Measurements from ENCODE around the gene ALDH4A1.

ALDH4A1 gene

DNA sequence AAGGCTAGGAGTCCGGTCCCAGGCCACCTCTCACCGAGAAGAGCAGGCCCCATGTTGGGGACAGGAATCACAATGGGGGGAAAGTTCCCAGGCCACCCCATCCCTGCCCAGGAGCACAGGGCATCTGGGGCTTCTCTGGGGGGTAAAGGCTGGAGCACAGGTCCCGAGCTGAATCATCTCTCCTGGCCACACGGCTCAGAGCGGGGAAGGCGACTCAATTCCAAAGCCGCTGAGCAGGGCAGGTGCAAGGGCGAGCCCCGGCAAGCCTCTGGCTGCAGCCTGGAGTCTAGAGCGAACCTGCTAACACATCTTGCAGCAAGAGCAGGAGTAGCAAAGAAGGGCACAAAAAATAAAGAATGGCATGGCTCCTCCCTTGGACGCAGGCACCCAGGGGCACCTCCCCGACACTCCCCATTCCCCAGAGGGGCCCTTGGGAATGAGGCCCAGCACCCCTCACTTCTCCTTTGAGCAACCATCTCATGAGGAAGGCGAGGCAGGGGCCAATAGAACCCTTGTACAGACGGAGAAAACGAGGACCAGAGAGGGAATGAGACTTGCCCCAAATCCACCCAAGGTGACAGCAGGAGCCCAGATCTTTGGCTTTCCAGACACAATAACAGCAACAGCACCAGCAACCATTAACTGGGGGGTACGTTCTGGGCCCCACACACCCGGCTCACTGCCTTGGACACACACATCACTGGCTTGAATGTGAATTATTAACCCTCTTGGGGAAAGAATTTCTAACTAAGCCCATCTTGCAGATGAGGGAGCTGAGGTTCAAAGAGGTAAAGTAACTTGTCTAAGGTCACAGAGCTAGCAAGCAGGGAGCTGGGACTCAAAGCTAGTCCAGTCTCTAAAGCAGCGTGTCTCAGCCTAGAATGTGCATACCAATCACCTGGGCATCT, 20.7 kb upstream of the ALDH4A1 start:
- no peak for DNase-seq (ENCODE audit: low read depth)

DNA sequence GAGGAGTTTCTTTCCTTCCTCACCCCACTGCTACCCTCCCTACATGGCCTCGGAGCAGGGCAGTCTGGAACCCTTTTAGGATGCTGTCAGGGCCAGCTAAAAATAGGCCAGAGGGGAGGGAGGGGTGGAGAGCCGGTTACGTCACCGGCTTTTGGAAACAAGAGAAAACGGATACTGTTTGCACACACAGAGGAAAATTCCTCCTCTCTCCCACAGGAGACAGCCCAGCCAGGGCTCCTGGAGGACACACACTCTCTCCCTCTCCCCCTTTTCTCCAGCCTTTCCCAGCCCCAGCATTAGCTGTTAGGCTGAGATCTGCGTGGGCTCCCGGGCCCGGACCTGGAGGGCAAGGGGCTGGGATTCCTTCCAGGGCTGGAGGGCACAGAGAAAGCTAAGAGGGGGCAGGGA, 20.0 kb upstream of the ALDH4A1 start:
- DNase-seq (ENCODE audit: low read depth): no peak

DNA sequence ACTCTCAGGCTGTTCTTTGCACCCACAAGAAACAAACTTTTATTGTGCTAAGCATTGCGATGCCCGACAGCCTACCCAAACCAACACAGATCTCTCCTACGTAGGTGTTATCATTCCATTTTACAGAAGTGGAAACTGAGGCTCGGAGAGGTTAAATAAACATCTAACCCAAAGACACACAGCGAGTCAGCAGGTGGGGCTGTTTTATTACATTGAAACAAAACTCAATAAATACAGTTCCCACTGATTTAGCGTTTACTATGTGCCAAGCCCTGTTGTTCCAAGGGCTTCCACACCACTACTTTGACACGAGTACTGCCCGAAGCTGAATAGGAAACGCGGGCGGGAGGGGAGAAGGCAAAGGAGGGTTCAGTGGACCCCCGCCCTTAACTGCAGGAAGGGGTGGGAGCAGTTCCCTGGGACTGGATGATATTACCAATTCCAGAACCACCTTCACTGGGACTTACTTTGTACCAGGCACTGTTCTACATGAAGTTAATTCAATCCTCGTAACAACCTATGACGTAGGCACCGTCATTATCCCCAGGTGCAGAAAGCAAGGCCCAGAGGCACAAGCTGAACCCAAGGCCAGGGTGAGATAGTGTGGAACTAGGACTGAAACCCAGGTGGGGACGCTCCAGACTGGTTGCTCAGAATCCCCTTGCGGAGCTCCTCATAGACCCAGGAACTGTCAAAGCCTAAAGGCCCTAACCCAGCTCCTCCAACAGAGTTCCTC, 19.3 kb upstream of the ALDH4A1 start:
- no peak for DNase-seq (ENCODE audit: low read depth)

DNA sequence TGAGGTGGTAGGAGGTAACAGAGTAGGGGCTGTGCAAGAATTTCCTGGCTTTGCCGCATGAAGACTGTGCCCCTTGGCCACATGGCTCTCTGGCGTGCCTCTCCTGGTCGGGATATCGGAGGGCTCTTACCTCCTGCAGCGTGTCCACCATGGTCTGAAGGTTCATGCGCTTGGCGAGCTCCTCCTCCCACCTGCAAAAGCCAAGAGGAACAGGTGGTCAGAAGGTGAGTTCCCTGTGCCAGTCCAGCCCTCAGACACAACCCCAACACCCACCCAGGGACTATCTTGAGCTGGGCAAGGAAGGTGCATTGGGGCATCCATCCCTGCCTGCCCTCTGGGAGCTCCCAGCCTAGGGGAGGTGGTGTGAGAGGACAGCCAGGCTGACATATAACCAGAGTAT, 18.6 kb upstream of the ALDH4A1 start:
- DNase-seq (ENCODE audit: low read depth): no peak

DNA sequence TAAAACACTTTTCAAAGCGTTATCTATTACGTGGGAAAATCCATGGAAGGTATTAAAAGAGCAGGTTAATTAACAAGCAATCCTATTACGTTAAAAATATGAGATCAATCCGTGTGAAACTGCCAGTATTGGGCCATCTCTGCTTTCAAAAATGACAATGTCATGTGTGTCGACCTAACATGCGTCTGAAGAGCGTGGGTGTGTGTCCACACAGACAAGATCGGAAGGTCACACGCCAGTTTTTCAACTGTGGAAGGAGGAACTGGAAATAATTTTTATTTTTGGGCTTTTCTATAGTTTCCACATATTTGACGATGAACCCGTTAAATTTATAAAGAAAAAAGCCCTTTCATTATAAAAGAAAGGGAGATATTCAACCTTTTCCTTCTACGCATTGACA, 17.6 kb upstream of the ALDH4A1 start:
- no peak for DNase-seq (ENCODE audit: low read depth)

DNA sequence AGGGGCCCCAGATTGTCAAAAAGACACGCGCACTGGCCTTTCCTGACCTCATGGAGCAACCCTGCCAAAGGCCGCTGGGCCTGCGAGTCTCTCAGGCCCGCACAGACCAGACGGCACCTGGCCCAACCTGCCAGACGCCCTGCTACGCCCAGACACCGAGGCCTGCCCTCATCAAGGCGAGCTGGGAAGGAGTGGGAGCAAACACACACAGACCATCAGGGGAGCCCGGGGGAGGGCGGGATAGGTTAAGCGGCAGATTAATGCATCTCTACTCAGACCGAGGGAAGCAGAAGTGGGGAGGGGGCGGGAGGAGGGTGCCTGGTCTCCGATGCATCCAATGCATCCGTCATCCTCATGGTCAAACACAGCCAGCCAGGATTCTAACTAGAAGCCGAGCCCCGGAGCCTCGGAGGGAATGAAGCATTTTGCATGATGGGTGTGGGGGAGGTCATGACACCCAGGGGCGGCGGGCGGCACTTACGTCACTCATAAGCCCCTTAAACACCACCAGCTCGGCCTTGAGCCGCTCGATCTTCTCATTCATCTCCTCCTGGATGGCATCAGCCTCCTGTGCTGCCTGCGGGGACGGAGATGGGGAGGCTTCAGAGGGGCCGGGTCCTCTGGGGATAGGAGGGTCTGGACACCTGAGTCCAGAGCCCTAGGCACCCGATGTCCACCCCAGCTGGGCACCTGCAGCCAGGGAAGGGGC, 17.0 kb upstream of the ALDH4A1 start:
- DNase-seq (ENCODE audit: low read depth): no peak

DNA sequence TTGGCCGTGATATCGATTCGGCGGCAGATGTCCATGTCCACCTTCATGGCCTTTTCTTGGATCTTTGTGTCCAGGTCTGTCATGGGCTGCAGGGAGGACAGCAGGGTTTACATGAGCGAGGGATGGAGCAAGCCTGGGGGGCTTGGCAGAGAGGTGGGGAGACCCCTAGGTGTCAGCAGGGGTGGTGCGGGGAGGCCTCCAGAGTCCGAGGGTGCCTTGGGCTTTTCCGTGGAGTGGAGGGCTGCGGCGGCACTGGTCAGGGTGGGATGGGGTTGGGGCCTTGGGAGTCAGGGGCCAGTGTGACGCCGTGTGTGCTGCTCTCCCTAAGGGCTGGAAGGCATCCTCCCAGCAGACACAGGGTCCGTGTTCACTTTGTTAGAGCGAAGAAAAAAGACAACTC, 16.1 kb upstream of the ALDH4A1 start:
- DNase-seq (ENCODE audit: low read depth): no peak

DNA sequence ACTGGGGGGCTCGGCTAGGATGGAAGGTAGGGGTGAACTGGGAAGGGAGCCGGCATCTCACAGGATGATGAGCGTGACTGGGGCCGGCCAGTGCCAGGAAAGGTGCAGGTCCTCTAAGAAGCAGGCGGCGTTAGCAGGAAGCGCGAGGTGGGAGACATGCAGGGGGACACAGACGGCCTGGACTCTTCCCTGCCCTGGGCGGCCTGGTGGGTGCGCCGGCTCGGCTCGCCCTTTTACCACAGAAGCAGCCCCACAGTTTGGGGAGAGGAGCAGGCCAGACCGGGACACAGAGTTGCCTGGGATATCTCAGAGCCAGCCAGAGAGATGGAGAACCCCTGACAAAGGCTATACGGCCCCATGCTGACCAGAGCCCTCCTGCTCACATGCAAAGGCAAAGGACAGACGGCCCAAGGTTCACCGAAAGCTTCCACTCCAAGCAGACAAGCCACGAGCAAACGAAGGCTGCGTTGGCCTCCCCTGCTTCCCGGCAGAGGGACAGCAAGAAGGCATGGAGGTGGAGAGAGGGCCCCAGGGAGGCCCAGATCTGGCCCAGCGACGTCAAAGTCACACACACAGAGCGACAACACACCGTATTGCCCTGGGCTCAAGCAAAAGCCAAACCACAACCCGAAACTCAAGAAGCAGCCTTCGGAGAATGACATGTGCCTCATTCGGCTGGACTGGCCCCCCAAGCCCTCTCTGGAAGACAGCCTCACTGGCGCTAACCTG, 14.9 kb upstream of the ALDH4A1 start:
- DNase-seq (ENCODE audit: low read depth): no peak

DNA sequence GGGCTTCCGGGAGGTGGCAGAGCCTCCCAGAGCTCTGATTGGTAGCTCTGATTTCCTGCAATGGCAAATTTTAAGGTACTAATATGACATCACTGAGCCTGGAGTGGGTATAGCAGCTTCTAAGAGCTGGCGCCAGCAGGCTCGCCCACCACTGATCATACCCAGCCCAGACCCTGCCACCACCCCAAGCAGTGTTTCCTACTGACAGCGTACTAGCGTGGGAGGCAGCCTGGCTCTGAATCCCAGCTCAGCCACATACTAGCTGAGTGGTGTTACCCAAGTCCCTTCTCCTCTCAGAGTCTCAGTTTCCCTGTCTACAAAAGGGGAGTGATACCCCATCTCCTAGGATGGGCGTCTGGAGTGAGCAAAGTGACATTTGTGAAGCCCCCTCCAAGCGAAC, 13.0 kb upstream of the ALDH4A1 start:
- DNase-seq (ENCODE audit: low read depth): no peak

DNA sequence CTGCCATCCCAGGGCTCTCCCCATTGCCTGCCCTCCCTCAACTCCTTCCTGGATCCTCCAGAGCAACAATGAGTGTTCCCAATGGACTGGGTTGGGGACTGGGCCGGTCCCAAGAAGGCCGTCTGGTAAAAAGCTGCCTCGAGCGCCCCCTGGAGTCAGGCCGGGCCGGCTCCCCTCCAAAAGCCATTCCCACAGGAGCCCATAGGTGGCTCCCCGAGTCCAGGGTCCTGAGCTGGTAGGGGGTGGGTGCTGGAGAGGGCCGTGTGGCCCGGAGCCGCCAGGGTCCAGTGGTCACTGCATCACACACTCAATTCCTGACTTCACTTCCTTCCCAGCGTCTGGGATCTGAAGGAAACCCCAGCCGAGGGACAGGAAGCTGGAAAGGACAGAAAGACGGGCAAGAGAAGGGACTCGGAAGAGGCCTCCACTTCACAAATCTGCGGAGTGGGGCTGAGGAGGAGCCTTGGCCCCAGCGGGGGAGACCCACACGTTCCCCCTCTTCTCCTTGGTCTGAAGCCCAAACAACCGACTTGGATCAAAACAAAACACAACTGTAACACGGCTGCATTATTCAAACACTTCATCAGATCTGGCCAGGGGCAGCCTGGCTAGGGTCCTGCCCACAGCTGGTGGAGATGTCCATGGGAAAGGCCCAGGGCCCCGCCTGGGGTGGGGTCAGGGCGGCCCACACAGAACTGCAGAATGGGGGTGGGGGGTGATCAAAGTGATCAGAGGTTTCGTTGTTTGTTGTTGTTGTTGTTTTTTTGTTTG, 10.9 kb upstream of the ALDH4A1 start:
- DNase-seq (ENCODE audit: low read depth): peak; percentile 71

DNA sequence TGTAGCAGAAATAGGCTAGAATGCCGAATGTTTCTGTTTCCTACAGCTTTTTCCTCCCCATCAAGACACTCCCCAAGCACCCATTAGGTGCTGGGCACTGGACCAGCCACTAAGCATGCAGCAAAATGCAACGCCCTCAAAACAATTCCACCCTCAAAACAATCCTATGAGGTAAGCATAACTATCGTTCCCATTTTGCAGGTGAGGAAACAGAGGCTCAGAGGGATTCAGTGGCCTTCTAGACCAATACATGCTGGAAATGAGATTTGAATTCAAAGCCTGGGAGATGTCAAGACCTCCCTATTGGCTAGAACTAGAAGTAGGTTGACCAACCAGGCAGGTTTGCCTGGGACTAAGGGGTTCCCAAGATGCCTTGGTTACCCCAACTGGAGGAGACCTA, 10.2 kb upstream of the ALDH4A1 start:
- no peak for DNase-seq (ENCODE audit: low read depth)

DNA sequence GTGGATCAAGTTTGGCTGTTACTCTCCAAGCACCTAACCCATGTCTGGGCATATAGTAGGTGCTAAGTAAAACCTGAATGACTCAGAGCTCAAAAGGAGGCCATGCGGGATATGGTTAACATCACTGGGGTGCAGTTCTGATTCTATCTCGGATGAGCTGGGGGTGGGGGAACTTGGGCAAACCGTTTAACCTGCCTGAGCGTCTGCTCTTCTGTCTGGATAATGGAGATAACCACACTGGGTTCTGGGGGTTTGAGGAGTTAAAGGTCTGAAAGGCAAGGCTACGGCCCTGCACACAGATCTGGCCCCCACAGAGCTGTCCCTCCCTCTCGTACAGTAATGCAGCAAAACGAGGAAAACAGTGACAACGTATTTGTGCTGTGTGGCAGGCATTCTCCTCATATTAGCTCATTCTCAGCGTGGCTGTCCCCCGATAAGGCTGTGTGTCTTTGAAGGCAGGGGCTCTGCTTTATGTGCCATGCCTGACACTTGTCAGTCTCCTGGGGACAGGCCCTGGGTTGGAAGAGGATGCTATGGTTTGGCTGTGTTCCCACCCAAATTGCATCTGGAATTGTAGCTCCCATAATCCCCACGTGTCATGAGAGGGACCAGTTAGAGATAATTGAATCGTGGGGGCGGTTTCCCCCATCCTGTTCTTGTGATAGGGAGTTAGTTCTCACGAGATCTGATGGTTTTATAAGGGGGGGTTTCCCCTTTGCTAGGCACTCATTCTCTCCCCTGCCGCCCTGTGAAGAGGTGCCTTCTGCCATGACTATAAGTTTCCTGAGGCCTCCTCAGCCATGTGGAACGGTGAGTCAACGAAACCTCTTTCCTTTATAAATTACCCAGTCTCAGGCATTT, 6.8 kb upstream of the ALDH4A1 start:
- no peak for DNase-seq (ENCODE audit: low read depth)

DNA sequence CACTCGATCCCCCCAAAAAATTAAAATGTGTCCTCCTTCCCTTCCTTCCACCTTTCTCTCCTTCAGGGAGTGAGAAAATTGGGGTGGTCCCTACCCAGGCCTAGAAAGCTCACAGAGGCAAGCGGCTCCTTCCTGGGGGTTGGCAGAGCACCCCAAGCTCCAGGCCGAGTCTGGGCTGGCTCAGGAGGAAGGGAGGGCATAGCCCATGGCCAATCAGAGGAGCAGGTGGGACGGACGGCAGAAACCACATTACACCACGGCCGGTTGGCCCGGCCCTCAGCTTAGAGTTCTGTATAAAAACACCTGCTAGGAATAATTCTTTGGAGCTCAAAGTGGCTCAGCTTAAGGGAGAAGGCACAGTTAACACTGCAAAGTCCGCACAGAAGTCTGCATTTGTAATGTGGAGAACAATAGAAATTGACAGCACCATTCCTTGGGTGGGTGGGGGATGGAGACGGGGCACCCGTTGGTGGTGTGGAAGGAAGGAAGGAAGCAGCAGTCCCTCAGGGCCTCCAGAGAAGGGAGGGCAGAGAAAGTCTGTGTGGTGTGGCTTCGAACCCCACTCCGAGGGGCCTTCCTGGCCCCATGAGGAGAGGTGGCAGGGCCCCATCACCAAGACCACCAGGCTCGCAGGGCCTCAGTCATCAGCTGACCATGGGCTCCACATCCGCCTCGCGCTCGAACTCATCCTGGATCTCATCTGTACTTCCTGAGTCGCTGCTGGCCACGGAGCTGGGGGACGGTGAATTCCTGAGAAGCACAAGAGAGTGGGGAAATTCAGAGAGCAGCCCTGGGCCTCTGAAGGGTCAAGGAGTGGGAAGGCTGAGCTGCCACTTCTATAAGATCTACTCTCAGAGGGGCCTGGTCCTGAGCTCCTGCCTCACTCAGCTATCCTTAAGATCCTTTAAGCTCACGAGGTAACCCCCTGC, 5.8 kb upstream of the ALDH4A1 start:
- DNase-seq (ENCODE audit: low read depth): no peak

DNA sequence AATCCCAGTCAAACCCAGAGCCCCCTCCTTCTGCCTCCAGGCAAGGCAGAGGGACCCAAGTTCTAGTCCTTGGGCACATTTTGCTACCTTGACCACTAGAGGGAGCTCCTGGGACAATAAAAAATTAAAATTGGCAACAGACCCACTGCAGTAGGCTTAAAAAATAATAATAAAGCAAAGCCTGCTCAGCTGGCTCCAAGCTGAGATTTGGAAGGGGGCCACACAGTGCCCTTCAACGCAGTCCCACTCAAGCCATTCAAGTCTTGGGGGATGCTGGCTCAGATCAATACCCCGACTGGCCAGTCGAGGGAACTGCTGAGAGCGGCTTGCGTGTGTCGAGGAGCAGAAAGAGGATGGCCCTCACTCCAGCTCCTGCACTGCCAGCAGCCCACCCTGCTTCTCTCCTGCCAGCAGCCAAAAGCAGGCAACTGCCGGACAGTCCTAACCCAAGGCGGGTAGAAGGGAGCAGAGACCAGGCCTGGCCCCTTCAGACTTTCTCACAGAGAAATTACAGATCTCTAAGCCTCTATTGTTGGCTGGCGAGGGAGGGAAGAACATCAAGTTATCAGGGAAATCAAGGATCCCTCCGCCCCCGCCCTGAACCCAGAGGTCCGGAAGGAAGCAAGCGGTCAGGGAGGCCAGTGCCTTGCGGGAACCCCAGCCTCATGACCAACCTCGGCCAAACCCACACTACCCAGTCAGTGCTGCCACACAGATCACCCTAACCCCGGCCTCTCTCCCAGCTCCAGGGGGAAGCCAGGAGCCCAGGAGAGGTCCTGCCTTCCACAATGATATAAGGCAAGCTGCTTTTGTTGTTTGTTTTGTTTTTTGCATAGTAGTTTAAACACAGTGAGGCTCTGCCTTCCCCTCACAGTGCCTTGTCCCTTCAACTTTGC, 4.9 kb upstream of the ALDH4A1 start:
- peak; percentile 24 for DNase-seq (ENCODE audit: low read depth)

DNA sequence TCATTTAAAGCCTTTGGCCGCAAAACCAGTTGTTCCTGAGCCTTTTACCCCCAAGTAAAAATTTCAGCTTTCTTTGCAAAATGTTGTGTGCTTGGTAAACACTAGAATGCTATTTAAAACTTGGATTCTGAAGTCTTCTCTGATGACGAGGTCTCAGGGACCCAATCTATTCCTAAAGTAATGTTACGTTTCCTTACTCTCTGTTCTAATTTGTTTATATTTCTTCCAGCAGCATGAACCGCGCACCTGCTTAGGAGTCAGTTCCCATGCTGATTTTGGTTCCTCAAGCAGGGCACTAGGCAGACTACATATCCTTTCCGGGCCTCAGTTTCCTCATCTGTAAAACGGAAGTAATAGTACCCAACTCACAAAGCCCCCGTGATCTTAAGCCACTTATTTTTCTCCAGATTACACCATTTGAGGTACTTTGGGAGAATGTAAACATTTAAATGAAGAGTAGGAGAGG, 969 bp upstream of the ALDH4A1 start:
- DNase-seq (ENCODE audit: low read depth): no peak

DNA sequence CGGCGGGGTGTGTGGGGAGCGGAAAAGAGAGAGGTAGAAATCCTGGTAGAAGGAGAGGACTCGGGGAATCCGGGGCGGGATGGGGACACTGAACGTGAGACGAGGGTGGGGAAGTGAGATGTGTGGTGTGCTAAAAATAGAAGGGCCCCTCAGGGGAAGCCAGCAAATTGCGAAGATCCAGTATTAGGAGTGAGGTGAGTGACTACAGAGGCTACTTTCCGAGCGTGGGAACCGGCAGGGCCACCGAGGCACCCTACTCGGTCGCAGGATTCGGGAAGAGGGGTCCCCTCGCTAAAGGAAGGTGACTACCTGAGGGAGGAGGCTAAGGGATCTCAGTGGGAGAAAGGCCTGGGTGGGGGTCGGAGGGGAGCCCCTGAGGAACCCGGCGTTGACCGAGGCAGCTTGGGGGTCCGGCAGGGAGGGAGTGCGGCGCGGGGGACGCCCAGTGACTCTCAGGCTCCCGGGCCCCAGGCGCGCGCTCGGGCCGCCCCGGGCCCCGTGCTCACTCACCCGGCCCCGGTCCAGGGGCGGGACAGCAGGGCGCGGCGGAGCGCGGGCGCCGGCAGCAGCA, 318 bp downstream of the ALDH4A1 start:
- no peak for DNase-seq (ENCODE audit: low read depth)

DNA sequence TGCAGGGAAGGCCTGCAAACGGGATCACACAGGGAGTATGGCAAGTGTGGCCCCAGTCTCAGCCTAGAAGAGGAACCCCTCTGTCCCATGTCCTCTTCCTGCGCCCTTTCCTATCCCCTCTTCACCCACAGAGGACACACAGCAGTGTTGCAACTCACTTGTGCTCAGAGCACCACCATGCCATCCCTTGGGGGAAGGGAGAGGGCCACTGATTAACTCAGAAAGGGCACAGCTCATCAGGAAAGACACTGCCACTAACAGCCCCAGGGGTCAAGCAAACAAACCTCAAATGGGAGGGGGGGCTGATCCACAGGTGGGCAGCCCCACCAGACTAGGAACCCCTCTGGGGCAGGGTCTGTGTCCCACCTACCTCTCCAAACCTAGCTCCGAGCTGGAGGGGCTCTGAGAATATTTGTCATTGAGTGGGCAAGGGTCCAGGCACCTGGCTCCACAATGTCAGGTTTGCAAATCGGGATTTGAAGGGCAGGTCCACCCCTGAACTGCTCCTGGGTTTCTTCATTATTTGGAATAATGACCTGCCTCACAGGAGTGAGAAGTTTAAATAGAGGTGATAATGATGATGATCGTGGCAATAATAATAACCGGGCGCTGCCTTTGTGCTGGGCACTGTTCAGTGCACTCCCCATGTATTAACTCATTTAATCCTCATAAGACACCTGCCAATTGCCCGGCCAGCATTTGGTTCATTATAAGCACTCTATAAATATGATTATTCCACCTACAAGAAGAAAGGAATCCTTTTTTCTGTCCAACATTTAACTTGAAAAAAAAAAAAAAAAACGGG, 1.0 kb downstream of the ALDH4A1 start:
- no peak for DNase-seq (ENCODE audit: low read depth)

All from activated T-helper 9 cell treated with anti-CD3 and anti-CD28 coated beads, Interleukin-2, amount 50 U/mL, for 16 hours (primary cell).